Cardiac fibroblast (primary cell): ENCODE data around the gene DGKA.

Source experiments
- DNase-seq, 2 donors: peaks; one replicate each; pipeline versions ENCODE4 v3.0.0 to v3.0.0-alpha.2; 2010; ENCODE audit warnings: low read depth in 2 of 2
- H3K4me3 ChIP-seq, 2 donors: replicated peaks in 1 of 2; 1 replicate in 1 of 2; 2 replicates in 1 of 2; pipeline ENCODE4 v1.5.1; 2011; ENCODE audit warnings: low read depth in 2 of 2, low read length in 2 of 2, mild to moderate bottlenecking in 2 of 2, moderate library complexity in 1 of 2
- TF ChIP-seq, protein P1 (sequence below): IDR thresholded peaks from one replicate; pipeline ENCODE4 v1.5.1; 2011; ENCODE audit warnings: low read depth, mild to moderate bottlenecking, low read length, inconsistent platforms

DGKA gene

DNA sequence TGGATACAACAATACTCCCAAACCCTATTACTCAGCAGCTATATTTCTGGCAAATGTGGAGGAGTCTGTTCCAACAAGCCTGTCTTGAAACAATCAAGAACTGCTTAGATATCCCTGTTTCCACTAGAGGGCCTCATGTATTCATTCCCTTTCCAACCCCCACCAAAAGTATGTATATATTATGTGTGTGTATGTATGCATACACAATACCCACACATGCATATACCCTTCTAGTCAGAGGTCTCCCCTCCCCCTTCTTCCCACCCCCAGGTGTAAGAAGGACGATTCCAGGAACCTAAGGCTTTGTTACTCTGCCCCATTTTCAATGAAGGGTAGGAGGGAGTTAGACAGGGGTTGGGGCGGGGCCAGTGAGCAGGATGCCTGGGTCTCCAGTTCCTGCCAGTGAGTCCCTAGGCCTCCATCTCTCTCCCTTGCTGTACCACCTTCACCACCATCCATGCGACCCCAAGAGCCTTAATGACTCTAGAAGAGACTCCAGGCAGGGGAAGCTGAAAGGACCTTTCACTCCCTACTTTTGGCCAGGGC, at the start of gene DGKA:
TSS of gene DGKA (plus strand) at position 392 of the 546 bp plus-strand sequence. CDS start 5,342 bp downstream, outside the sequence.
- H3K4me3 ChIP-seq = peak within 1 kb of the TSS; percentile 78 to 83
- TF ChIP-seq, protein P1, sequence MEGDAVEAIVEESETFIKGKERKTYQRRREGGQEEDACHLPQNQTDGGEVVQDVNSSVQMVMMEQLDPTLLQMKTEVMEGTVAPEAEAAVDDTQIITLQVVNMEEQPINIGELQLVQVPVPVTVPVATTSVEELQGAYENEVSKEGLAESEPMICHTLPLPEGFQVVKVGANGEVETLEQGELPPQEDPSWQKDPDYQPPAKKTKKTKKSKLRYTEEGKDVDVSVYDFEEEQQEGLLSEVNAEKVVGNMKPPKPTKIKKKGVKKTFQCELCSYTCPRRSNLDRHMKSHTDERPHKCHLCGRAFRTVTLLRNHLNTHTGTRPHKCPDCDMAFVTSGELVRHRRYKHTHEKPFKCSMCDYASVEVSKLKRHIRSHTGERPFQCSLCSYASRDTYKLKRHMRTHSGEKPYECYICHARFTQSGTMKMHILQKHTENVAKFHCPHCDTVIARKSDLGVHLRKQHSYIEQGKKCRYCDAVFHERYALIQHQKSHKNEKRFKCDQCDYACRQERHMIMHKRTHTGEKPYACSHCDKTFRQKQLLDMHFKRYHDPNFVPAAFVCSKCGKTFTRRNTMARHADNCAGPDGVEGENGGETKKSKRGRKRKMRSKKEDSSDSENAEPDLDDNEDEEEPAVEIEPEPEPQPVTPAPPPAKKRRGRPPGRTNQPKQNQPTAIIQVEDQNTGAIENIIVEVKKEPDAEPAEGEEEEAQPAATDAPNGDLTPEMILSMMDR = peak; percentile 63
- peak; percentile 85 to 87 for DNase-seq

DNA sequence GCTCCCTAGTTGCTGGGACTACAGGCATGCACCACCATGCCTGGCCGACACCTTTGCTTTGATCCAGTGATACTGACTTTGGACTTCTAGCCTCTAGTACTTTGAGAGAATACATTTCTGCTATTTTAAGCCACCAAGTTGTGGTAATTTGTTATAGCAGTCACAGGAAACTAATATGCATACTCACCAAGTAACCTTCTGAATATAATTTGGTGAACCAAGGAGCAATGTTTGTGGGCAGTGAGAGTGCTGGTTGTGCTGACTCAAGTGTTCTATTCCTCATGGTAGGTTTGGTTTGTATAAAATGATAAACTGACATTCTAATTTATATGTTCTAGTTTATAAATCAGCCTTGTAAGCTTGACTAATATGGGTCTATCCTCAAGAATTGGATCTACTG, 45.8 kb upstream of the DGKA start:
- H3K4me3 ChIP-seq = no peak overlapping the region
- no peak for DNase-seq
- TF ChIP-seq, protein P1 = no peak

DNA sequence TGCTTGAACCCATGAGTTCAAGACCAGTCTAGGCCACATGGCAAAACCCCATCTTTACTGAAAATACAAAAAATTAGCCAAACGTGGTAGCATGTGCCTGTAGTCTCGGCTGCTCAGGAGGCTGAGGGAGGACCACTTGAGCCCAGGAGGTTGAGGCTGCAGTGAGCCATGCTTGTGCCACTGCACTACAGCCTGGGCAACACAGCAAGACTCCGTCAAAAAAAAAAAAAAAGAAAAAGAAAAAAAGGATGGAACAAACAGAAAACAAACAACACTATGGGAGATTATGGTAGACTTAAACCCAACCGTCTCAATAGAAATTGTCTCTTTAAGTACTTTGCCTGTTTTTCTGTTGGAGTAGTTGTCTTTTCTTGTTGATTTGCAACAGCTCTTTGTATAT, 39.7 kb upstream of the DGKA start:
- H3K4me3 ChIP-seq = no peak overlapping the region
- TF ChIP-seq, protein P1 = no peak
- DNase-seq = no peak

DNA sequence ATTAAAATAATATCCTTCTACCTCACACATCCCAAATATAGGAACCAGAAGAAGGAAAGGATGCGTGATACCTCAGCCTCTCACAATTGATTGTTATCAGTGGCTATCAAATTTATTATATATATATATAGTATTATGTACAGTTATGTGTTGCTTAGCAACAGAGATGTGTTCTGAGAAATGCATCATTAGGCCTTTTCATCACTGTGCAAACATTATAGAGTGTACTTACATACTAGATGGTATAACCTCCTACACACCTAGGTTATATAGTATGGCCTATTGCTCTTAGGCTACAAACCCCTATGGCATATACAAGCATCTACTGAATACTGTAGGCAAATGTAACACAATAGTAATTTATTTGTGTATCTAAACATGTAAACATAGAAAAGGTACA, 37.2 kb upstream of the DGKA start:
- no peak for DNase-seq
- TF ChIP-seq, protein P1 = no peak

DNA sequence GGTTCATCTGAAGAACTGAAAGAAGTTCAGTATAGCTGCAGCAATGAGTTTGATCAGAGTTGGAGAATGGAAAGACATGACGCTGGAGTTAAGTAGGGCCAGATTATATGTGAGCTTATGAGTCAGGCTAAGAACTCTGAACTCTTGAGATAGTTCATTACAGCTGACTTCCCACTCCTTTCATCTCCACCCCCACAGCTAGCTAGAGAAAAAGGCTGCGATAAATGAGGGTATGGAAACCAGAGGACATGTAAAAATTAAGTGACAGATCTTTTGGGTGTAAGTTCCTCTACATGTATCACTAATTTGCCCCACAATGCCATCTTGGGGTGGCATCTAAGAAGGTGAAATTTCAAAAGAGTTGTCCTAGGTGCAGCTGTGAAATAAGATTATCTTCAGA, 31.9 kb upstream of the DGKA start:
- H3K4me3 ChIP-seq = no peak overlapping the region
- DNase-seq = peak; percentile 54 to 56
- TF ChIP-seq, protein P1 = no peak

More for the DNA sequence above, 37.2 kb upstream of the DGKA start:
- H3K4me3 ChIP-seq = no peak overlapping the region

DNA sequence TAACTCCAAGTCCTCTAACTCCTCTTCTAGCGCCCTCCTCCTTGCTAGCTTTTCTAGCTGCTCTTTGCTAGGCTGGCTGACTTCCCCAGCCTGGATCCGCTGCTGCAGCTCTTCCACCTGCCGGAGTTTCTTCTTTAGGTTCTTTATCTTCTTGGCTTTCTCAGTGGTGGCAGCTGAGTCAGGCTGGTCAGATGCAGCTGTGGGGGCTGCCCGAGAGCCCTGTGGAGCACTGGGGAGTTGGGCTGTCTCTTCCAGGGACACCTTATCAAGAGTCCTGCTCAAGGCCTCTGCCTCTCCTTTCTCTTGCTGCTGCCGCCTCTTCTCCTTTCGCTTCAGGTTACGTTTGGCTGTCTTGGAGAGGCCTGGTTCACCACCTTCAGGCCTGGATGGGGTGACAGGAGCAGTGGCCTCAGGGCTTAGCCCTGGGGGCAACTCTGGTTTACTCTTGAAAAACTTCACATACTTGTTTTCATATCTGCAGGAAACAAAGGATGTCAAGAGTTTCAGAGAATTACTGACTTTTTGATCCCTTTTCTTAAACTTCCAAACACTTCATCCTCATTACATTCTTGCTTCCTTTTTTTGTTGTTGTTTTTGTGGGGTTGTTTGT, 29.0 kb upstream of the DGKA start:
- H3K4me3 ChIP-seq = no peak overlapping the region
- TF ChIP-seq, protein P1 = no peak
- no peak for DNase-seq
